ENCODE data around the gene MERTK. TPM values are rescaled to one million over a fixed set of nuclear protein-coding genes. Genes with fewer than 3 reads are reported as not detected.

Gene MERTK
- total RNA-seq, 1 donor from 2014 or later: 3.3 TPM

DNA sequence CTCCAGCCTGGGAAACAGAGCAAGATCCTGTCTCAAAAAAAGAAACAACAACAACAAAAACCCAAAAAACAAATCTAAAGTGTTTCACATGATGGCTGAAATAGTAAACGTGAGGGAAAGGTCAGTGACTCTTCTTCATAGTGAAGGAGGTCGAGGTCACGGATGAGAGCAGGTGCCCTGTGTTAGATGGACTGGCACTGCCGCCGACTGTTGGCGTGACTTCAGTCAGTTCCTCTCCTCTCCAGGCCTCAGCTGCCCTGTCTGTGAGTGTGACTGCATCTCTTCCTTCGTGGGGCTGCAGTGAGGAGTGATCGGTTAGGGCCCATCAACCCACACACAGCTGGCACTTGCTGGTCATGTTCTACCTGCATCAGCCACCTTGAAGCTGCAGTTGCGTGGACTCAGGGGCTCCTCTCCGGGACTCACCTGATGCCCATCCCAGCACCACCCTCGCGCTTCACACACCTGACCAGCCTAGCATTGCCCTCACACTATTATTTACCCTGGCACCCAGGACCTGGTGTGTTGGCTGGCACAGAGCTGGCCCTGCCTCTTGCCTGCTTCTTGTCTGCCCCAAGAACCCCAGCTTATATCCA is 126.6 kb downstream of the MERTK start:
- H3K4me1 Mint-ChIP-seq: peaks cover 15% of the 10 kb centered on the region
- no peak overlapping the region for H3K4me3 Mint-ChIP-seq
- no peak overlapping the region for H3K27ac Mint-ChIP-seq (ENCODE audit: unreplicated experiment)
- no peaks in the 10 kb centered on the region for H3K9me3 Mint-ChIP-seq
- no peak for DNase-seq (ENCODE audit: low read depth, low spot score)
- H3K27me3 Mint-ChIP-seq (ENCODE audit: low read depth): no peaks in the 10 kb centered on the region
- H3K36me3 Mint-ChIP-seq (ENCODE audit: low read depth): no peaks in the 10 kb centered on the region
- TF ChIP-seq, protein P1, sequence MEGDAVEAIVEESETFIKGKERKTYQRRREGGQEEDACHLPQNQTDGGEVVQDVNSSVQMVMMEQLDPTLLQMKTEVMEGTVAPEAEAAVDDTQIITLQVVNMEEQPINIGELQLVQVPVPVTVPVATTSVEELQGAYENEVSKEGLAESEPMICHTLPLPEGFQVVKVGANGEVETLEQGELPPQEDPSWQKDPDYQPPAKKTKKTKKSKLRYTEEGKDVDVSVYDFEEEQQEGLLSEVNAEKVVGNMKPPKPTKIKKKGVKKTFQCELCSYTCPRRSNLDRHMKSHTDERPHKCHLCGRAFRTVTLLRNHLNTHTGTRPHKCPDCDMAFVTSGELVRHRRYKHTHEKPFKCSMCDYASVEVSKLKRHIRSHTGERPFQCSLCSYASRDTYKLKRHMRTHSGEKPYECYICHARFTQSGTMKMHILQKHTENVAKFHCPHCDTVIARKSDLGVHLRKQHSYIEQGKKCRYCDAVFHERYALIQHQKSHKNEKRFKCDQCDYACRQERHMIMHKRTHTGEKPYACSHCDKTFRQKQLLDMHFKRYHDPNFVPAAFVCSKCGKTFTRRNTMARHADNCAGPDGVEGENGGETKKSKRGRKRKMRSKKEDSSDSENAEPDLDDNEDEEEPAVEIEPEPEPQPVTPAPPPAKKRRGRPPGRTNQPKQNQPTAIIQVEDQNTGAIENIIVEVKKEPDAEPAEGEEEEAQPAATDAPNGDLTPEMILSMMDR (conservative IDR thresholded peaks at IDR 0.05): no peak

DNA sequence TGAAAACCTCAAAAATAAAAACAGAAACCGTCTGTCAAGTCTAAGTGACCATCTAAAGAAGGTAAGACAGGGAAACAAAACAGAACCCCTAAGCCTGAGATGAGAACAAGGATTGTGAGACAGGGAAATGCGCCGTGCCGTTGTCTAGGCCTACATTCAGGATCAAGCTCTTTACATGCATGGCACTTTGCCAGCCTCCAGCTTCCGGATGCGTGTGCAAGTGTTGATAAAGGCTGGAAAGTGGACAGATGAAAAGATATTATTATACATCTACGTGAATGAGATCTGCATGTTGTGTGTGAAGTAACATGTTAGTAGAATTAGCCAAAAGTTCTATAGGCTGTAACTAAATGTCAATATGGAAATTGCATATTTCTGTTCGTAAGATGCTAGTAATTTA is 128.1 kb downstream of the MERTK start:
- H3K27ac Mint-ChIP-seq (ENCODE audit: unreplicated experiment): no peak overlapping the region
- no peaks in the 10 kb centered on the region for H3K9me3 Mint-ChIP-seq
- TF ChIP-seq, protein P1 (conservative IDR thresholded peaks at IDR 0.05): no peak
- H3K4me1 Mint-ChIP-seq: peaks cover 9% of the 10 kb centered on the region
- H3K27me3 Mint-ChIP-seq (ENCODE audit: low read depth): no peaks in the 10 kb centered on the region
- no peaks in the 10 kb centered on the region for H3K36me3 Mint-ChIP-seq (ENCODE audit: low read depth)
- DNase-seq (ENCODE audit: low read depth, low spot score): no peak
- H3K4me3 Mint-ChIP-seq: no peak overlapping the region

DNA sequence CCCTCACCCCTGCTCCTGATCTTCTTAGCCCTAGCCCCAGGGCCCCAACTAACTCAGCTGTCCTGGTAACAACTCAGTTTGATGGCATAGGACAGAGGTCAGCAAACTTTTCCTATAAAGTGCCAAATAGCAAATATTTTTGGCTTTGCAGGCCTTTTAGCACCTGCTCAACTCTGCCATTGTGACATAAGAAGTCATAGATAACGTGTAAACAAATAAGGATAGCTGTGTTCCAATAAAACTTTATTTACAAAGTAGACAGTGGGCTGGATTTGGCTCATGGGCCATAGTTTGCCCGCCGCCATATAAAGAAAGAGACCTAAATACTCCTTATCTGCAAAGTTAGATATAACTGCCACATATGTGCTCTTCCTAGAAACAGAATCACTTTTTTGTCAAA is 129.4 kb downstream of the MERTK start:
- TF ChIP-seq, protein P1 (conservative IDR thresholded peaks at IDR 0.05): no peak
- Mint-ChIP-seq H3K4me3 (no peak overlapping the region), H3K9me3 (no peaks in the 10 kb centered on the region), H3K4me1 (peaks cover 10% of the 10 kb centered on the region), H3K27ac (ENCODE audit: unreplicated experiment) (no peak overlapping the region), H3K27me3 (ENCODE audit: low read depth) (no peaks in the 10 kb centered on the region), H3K36me3 (ENCODE audit: low read depth) (no peaks in the 10 kb centered on the region)
- no peak for DNase-seq (ENCODE audit: low read depth, low spot score)

DNA sequence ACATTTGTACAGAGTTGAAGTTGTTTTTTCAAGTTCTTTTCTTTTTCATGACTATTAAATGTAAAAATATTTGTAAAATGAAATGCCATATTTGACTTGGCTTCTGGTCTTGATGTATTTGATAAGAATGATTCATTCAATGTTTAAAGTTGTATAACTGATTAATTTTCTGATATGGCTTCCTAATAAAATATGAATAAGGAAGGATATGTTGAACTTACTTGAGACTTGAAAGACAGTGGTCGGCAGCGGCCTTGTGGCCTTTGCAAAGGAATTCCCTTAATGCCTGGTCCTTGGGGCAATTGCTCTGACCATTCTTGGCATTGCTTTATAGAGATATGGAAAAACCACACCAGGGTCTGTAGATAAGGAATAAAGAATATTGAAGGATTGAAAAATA is 130.8 kb downstream of the MERTK start:
- no peaks in the 10 kb centered on the region for H3K9me3 Mint-ChIP-seq
- TF ChIP-seq, protein P1 (conservative IDR thresholded peaks at IDR 0.05): no peak
- no peak for DNase-seq (ENCODE audit: low read depth, low spot score)
- no peaks in the 10 kb centered on the region for H3K36me3 Mint-ChIP-seq (ENCODE audit: low read depth)
- peaks cover 10% of the 10 kb centered on the region for H3K4me1 Mint-ChIP-seq
- no peak overlapping the region for H3K27ac Mint-ChIP-seq (ENCODE audit: unreplicated experiment)
- no peak overlapping the region for H3K4me3 Mint-ChIP-seq
- no peaks in the 10 kb centered on the region for H3K27me3 Mint-ChIP-seq (ENCODE audit: low read depth)

DNA sequence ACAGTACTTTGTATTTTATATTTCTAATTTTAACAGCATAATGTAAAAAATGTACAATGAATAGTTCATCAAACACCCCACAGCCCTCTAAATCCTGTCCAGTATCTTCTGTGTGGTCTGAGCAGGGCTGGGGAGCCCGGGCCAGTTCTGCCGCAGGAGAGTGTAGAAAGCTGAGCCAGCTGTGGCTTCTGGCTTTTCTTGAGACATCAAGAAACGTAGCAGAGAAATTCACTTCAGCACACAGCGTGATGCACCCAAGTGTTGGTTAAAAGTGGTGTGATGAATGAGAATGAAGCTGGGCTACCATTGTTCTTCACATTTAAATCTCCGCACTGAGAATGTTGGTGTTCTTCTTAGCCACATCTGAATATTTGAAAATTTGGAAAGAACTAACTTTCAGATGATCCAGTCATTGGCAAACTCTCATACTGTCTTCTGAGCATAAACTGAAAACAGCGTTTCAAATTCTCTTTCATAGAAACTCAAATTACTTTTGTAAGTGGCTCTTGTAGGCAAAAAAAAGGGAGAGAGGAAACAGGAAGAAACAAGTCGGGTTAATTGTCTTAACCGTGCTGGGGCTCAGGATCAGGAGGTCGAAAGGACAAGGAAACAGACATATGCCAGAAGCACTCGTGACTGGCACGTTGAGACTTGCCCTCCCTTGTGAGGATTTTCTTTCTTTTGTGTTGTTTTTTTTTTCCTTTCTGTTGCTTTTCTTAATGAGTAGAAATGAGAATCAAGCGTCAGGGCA is 133.2 kb downstream of the MERTK start:
- no peaks in the 10 kb centered on the region for H3K36me3 Mint-ChIP-seq (ENCODE audit: low read depth)
- no peak overlapping the region for H3K27ac Mint-ChIP-seq (ENCODE audit: unreplicated experiment)
- H3K4me3 Mint-ChIP-seq: no peak overlapping the region
- H3K27me3 Mint-ChIP-seq (ENCODE audit: low read depth): no peaks in the 10 kb centered on the region
- peaks cover 10% of the 10 kb centered on the region for H3K4me1 Mint-ChIP-seq
- no peak for DNase-seq (ENCODE audit: low read depth, low spot score)
- TF ChIP-seq, protein P1 (conservative IDR thresholded peaks at IDR 0.05): no peak
- H3K9me3 Mint-ChIP-seq: no peaks in the 10 kb centered on the region

Measured in neural crest cell (in vitro differentiated cells).